PC-9 (cell line): Measurements from ENCODE around the gene DPM2.

Experiments used
- CTCF ChIP-seq: fragments of 200-600 bp; sonication (generic); conservative IDR thresholded peaks from 2 replicates; pipeline ENCODE4 v1.6.1; 2017; ENCODE audit warnings: mixed run types, antibody characterized with exemption, mild to moderate bottlenecking, moderate library complexity
- EZH2 ChIP-seq: fragments of 200-600 bp; sonication (generic); IDR thresholded peaks from 2 replicates; pipeline ENCODE4 v1.8.0; 2017; ENCODE audit warnings: antibody characterized with exemption, low read depth

- TF ChIP-seq CTCF (no peak; the same call in 1 of the 2 replicates), EZH2 (no peak)
Measured at GRCh38 chr9:127977884-127978647, 40.4 kb upstream of the DPM2 start.
